ENCODE results near the gene MVB12B. TPM values are rescaled to one million over a fixed set of nuclear protein-coding genes. Genes with fewer than 3 reads are reported as not detected.

Gene MVB12B
- total and polyA plus RNA-seq, 10 donors = 2.8 to 52.4 (median 34.8) TPM

DNA sequence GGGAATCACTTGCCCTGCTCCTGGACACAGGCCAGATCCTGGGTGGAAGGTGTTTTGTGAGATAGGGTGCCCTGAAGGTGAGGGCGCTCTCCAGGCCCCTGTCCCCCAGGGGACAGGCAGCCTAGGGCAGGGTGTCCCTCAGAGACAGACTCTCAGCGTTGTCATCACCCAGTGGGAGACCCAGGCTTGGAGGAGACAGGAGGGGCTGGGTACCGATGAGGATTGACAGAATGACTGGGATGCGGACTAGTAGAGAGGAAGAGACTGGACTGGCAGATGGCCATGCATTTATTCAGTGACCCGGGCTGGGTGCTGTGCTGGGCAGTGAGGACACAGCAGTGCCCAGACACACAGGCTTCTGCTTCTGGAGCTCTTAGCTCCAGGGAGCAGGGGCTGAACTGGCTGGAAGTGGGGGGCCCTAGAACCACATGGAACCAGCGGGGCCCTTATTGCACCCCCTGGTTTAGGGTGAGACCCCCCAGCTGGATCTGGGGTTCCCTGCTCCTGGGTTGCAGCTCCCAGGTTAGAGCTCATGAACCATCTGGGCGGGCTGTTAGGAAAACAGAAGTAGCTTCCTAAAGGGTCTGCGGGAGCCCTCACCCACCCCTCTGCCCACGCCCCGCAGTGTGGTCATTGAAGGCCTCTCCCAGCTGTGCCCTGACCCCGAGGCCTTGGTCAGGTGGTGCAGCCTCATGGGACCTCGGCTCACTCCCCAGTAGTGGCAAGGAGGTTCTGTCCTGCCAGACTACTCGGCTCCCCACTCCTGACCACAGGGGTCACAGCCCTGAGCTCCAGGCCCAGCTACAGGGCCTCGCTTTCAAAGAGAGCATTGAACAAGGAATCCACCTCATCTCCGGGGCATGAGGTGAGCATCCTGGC is 170.4 kb downstream of the MVB12B start:
- Histone ChIP-seq H3K27ac (no peak overlapping the region), H3K4me3 (no peak overlapping the region), H3K4me1 (peaks cover 13 to 43% (median 38%) of the 10 kb centered on the region in 6 donors), H3K36me3 (peaks cover 0 to 18% (median 0%) of the 10 kb centered on the region in 6 donors), H3K9me3 (no peaks in the 10 kb centered on the region), H3K27me3 (replicated peaks in 1 of 7) (peaks cover 0 to 20% (median 8%) of the 10 kb centered on the region in 7 donors)
- TF ChIP-seq POLR2A (IDR thresholded peaks at IDR 0.05) (no peak), POLR2AphosphoS5 (IDR thresholded peaks at IDR 0.05) (no peak)
- TF ChIP-seq, protein P1, sequence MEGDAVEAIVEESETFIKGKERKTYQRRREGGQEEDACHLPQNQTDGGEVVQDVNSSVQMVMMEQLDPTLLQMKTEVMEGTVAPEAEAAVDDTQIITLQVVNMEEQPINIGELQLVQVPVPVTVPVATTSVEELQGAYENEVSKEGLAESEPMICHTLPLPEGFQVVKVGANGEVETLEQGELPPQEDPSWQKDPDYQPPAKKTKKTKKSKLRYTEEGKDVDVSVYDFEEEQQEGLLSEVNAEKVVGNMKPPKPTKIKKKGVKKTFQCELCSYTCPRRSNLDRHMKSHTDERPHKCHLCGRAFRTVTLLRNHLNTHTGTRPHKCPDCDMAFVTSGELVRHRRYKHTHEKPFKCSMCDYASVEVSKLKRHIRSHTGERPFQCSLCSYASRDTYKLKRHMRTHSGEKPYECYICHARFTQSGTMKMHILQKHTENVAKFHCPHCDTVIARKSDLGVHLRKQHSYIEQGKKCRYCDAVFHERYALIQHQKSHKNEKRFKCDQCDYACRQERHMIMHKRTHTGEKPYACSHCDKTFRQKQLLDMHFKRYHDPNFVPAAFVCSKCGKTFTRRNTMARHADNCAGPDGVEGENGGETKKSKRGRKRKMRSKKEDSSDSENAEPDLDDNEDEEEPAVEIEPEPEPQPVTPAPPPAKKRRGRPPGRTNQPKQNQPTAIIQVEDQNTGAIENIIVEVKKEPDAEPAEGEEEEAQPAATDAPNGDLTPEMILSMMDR (IDR thresholded peaks at IDR 0.05 in 8 of 11, conservative IDR thresholded peaks at IDR 0.05 in 3 of 11) = no peak
- 66 to 90% (median 82%) methylated on average over 11 to 15 of the region's 15 CpGs for WGBS, 5 donors
- intact Hi-C loops (cut with DNase I; ENCODE audit: low total_unique reads) = no loop called here
- DNase-seq = peak; percentile 63

DNA sequence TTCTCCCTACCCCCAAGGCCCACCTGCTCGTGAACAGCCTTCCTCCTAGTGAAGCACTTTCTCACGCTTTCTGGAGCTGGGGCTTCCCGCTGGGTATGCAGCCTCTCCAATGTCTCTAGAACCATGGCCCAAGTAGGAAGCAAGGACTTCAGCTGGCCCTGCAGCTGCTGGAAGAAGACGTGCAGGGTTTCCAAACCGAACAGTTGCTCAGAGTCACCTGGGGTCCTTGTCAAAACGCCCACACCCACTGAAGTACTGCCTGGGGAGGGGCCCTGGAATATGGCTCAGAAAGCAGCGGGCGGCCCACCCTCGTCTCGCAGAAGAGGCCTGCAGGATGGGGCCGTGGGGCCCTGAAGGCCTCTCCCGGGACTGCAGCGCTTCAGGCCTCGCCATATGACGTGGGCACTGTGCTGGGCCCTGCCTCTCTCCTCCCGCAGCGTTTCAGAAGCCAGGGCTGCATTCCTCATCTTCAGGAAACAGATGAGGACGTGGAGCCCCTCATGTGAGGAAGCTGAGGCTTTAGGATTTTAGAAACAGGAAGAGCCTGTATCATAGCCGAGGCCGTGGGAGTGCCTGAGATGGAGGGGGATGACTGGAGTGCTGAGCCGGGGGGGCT is 171.1 kb downstream of the MVB12B start:
- TF ChIP-seq POLR2AphosphoS5 (IDR thresholded peaks at IDR 0.05) (peak in 1 of 3 donors; percentile 30), POLR2A (IDR thresholded peaks at IDR 0.05) (no peak)
- TF ChIP-seq, protein P1 (IDR thresholded peaks at IDR 0.05 in 8 of 11, conservative IDR thresholded peaks at IDR 0.05 in 3 of 11) = no peak
- Histone ChIP-seq H3K4me1 (peaks cover 13 to 43% (median 38%) of the 10 kb centered on the region in 6 donors), H3K9me3 (no peaks in the 10 kb centered on the region), H3K27ac (peak overlapping the region in 1 of 8 donors; percentile 24), H3K4me3 (no peak overlapping the region), H3K27me3 (replicated peaks in 1 of 7) (peaks cover 0 to 20% (median 8%) of the 10 kb centered on the region in 7 donors), H3K36me3 (peaks cover 0 to 15% (median 0%) of the 10 kb centered on the region in 6 donors)
- peak; percentile 70 for DNase-seq
- WGBS, 5 donors = 34 to 51% (median 43%) methylated on average over 17 to 21 of the region's 21 CpGs
- intact Hi-C loops (cut with DNase I; ENCODE audit: low total_unique reads) = no loop called here

DNA sequence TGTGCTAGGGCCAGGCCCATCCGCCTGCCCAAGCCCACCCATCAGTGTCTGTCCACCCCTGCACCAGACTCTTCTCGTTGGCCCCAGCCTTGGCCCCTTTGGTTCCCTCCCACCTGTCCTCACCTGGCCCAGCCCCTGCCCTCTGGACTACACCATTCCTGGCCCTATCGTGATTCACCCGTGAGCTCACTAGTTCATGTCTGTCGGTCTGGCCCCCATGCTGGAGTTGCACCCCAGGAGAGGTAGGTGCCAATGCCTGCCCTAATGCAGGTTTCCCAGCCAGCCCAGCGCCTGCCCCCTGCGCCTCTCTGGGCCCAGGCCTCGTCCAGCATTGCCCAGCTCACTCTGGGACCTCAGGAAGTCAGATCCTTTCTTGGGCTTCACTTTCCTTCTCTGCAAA is 171.7 kb downstream of the MVB12B start:
- H3K27me3 ChIP-seq (replicated peaks in 1 of 7) = peaks cover 0 to 20% (median 8%) of the 10 kb centered on the region in 7 donors
- WGBS, 5 donors = 54 to 66% (median 61%) methylated on average over 8 of the region's 8 CpGs
- peak; percentile 66 for DNase-seq
- H3K4me1 ChIP-seq = peaks cover 13 to 43% (median 38%) of the 10 kb centered on the region in 6 donors
- peaks cover 0 to 20% (median 3%) of the 10 kb centered on the region in 6 donors for H3K36me3 ChIP-seq
- H3K4me3 ChIP-seq = no peak overlapping the region
- TF ChIP-seq POLR2A (IDR thresholded peaks at IDR 0.05) = no peak
- TF ChIP-seq, protein P1 (IDR thresholded peaks at IDR 0.05 in 8 of 11, conservative IDR thresholded peaks at IDR 0.05 in 3 of 11) = no peak
- peak in 1 of 3 donors; percentile 16 for TF ChIP-seq POLR2AphosphoS5 (IDR thresholded peaks at IDR 0.05)
- intact Hi-C loops (cut with DNase I; ENCODE audit: low total_unique reads) = no loop called here
- H3K27ac ChIP-seq = peak overlapping the region in 1 of 8 donors; percentile 24
- no peaks in the 10 kb centered on the region for H3K9me3 ChIP-seq
